HL-60 (cell line): ENCODE results near the gene RBM10.

Source experiments
- CTCF ChIP-seq: IDR thresholded peaks from one replicate; pipeline ENCODE4 v1.5.1; 2011; ENCODE audit warnings: low read length, control low read depth, inconsistent platforms; ENCODE audit not compliant: insufficient read depth
- GABPA ChIP-seq: IDR thresholded peaks from 2 replicates; pipeline ENCODE4 v1.6.1; 2012; ENCODE audit warnings: low read depth

- TF ChIP-seq CTCF = no peak
- TF ChIP-seq GABPA = no peak
These were observed 64.7 kb downstream of the RBM10 start for GRCh38 chrX:47209508-47210238.
